GM12878 (cell line): Measurements from ENCODE around the gene SPRED2. TPM values are rescaled to one million over a fixed set of nuclear protein-coding genes. Genes with fewer than 3 reads are reported as not detected.

ENCODE experiments used
- CEBPZ ChIP-seq: fragments of 150-350 bp; IDR thresholded peaks from 2 replicates; pipeline ENCODE4 v1.6.1; 2016; ENCODE audit warnings: low read depth, low read length
- CUX1 ChIP-seq: IDR thresholded peaks from 2 replicates; pipeline ENCODE4 v1.6.1; 2012; ENCODE audit warnings: improper control_type of control experiment, low read depth, low read length; ENCODE audit not compliant: insufficient replicate concordance
- E2F4 ChIP-seq: IDR thresholded peaks from 2 replicates; pipeline ENCODE4 v1.6.1; 2012; ENCODE audit warnings: low read depth, low read length, improper control_type of control experiment
- E4F1 ChIP-seq: fragments of 450-650 bp; IDR thresholded peaks from 2 replicates; pipeline ENCODE4 v1.6.1; 2018; ENCODE audit warnings: borderline replicate concordance, mild to moderate bottlenecking; ENCODE audit not compliant: partially characterized antibody
- HDAC2 ChIP-seq: fragments of 200-600 bp; sonication (generic); IDR thresholded peaks from 2 replicates; pipeline ENCODE4 v1.6.1; 2017
- HSF1 ChIP-seq: fragments of 150-350 bp; IDR thresholded peaks from 2 replicates; pipeline ENCODE4 v1.6.1; 2014; ENCODE audit warnings: mild to moderate bottlenecking, low read depth, low read length
- MEF2A ChIP-seq: IDR thresholded peaks from 2 replicates; pipeline ENCODE4 v1.6.1; 2011; ENCODE audit warnings: low read depth, mild to moderate bottlenecking, low read length, moderate library complexity; ENCODE audit not compliant: insufficient read depth
- MEF2B ChIP-seq: fragments of 450-650 bp; IDR thresholded peaks from 2 replicates; pipeline ENCODE4 v1.6.1; 2018; ENCODE audit warnings: mild to moderate bottlenecking, moderate library complexity; ENCODE audit not compliant: partially characterized antibody, poor library complexity, severe bottlenecking
- PAX8 ChIP-seq: fragments of 450-650 bp; IDR thresholded peaks from 2 replicates; pipeline ENCODE4 v1.6.1; 2017; ENCODE audit warnings: mild to moderate bottlenecking, moderate library complexity
- STAT3 ChIP-seq: IDR thresholded peaks from 2 replicates; pipeline ENCODE4 v1.6.1; 2011; ENCODE audit warnings: low read depth, low read length, improper control_type of control experiment
- TARDBP ChIP-seq: IDR thresholded peaks from 2 replicates; pipeline ENCODE4 v1.6.1; 2016; ENCODE audit warnings: borderline replicate concordance
- ZBTB4 ChIP-seq: fragments of 450-650 bp; formaldehyde crosslinking; IDR thresholded peaks from 2 replicates; pipeline ENCODE4 v1.4.0; 2022; ENCODE audit warnings: mild to moderate bottlenecking, moderate library complexity
- polyA plus RNA-seq, 11 experiments: library from polyadenylated mRNA; depleted of rRNA in 4 of 11; unstranded in 6 of 11; stranded (reverse) in 5 of 11; fragments of >200 nt; fragmentation: Nextera tagmentation in 4 of 11; fragmentation: Illumina TruSeq in 1 of 11; extraction: Ambion mirVana in 4 of 11; extraction: Trizol in 1 of 11; gene quantifications; 1 replicate in 1 of 11; 2 replicates in 10 of 11; pipeline versions ENCODE4 v1.2.1 to v1.2.3, GENCODE V29; 2011 to 2016; ENCODE audit warnings: inconsistent platforms in 2 of 11, missing spikeins in 2 of 11, low read depth in 1 of 11
- total RNA-seq, 4 experiments: library from RNA; depleted of rRNA in 3 of 4; stranded (reverse); fragments of >200 nt in 3 of 4; fragmentation: Illumina TruSeq in 1 of 4; extraction: Trizol in 1 of 4; gene quantifications; 2 replicates each; pipeline versions ENCODE4 v1.2.1 to v1.2.3, GENCODE V29; 2013 to 2021

SPRED2 gene
- total and polyA plus RNA-seq, 10 of the 15 experiments (the other 5 are each of a cell fraction or from before 2014, with no cell fraction given), result 3.0 to 23.9 (median 9.7) TPM

GRCh38 chr2:65390134-65390533 lies 42.3 kb downstream of the SPRED2 start (continued):
- TF ChIP-seq E2F4 (no peak), HDAC2 (no peak), CUX1 (no peak), PAX8 (no peak), TARDBP (0 out of 2 replicates have a peak, but pooled peaks have one; percentile 17), E4F1 (no peak), STAT3 (no peak), CEBPZ (no peak), MEF2B (peak; percentile 92), ZBTB4 (CRISPR knock-in tag) (no peak), HSF1 (no peak), MEF2A (peak; percentile 97)
